ENCODE data around the gene OR9A4.

The OR9A4 gene

DNA sequence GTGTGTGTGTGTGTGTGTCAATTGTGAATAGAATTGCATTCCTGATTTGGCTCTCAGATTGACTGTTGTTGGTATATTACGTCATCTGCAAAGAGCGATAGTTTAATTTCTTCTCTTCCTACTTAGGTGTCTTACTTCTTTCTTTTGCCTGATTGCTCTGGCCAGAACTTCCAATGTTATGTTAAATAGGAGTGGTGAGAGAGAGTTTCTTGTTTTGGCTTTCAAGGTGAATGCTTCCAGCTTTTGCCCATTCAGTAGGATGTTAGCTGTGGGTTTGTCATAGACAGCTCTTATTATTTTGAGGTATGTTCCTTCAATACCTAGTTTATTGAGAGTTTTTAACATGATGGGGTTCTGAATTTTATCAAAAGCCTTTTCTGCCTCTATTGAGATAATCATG is 40.7 kb upstream of the OR9A4 start (continued):
- TF ChIP-seq ZBTB44 (tag by site-specific recombination; IDR thresholded peaks at IDR 0.05) (no peak), ZNF660 (tag by site-specific recombination; IDR thresholded peaks at IDR 0.05) (no peak), KLF10 (tag by site-specific recombination; IDR thresholded peaks at IDR 0.05) (no peak), ZBTB10 (tag by site-specific recombination; IDR thresholded peaks at IDR 0.05) (no peak), ZFP41 (tag by site-specific recombination; IDR thresholded peaks at IDR 0.05; ENCODE audit: borderline replicate concordance) (no peak)
- TF ChIP-seq, protein P1, sequence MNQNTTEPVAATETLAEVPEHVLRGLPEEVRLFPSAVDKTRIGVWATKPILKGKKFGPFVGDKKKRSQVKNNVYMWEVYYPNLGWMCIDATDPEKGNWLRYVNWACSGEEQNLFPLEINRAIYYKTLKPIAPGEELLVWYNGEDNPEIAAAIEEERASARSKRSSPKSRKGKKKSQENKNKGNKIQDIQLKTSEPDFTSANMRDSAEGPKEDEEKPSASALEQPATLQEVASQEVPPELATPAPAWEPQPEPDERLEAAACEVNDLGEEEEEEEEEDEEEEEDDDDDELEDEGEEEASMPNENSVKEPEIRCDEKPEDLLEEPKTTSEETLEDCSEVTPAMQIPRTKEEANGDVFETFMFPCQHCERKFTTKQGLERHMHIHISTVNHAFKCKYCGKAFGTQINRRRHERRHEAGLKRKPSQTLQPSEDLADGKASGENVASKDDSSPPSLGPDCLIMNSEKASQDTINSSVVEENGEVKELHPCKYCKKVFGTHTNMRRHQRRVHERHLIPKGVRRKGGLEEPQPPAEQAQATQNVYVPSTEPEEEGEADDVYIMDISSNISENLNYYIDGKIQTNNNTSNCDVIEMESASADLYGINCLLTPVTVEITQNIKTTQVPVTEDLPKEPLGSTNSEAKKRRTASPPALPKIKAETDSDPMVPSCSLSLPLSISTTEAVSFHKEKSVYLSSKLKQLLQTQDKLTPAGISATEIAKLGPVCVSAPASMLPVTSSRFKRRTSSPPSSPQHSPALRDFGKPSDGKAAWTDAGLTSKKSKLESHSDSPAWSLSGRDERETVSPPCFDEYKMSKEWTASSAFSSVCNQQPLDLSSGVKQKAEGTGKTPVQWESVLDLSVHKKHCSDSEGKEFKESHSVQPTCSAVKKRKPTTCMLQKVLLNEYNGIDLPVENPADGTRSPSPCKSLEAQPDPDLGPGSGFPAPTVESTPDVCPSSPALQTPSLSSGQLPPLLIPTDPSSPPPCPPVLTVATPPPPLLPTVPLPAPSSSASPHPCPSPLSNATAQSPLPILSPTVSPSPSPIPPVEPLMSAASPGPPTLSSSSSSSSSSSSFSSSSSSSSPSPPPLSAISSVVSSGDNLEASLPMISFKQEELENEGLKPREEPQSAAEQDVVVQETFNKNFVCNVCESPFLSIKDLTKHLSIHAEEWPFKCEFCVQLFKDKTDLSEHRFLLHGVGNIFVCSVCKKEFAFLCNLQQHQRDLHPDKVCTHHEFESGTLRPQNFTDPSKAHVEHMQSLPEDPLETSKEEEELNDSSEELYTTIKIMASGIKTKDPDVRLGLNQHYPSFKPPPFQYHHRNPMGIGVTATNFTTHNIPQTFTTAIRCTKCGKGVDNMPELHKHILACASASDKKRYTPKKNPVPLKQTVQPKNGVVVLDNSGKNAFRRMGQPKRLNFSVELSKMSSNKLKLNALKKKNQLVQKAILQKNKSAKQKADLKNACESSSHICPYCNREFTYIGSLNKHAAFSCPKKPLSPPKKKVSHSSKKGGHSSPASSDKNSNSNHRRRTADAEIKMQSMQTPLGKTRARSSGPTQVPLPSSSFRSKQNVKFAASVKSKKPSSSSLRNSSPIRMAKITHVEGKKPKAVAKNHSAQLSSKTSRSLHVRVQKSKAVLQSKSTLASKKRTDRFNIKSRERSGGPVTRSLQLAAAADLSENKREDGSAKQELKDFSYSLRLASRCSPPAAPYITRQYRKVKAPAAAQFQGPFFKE (tag by site-specific recombination; IDR thresholded peaks at IDR 0.05; ENCODE audit: borderline replicate concordance): no peak
- TF ChIP-seq, protein P2, sequence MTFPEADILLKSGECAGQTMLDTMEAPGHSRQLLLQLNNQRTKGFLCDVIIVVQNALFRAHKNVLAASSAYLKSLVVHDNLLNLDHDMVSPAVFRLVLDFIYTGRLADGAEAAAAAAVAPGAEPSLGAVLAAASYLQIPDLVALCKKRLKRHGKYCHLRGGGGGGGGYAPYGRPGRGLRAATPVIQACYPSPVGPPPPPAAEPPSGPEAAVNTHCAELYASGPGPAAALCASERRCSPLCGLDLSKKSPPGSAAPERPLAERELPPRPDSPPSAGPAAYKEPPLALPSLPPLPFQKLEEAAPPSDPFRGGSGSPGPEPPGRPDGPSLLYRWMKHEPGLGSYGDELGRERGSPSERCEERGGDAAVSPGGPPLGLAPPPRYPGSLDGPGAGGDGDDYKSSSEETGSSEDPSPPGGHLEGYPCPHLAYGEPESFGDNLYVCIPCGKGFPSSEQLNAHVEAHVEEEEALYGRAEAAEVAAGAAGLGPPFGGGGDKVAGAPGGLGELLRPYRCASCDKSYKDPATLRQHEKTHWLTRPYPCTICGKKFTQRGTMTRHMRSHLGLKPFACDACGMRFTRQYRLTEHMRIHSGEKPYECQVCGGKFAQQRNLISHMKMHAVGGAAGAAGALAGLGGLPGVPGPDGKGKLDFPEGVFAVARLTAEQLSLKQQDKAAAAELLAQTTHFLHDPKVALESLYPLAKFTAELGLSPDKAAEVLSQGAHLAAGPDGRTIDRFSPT (tag by site-specific recombination; IDR thresholded peaks at IDR 0.05): no peak

DNA sequence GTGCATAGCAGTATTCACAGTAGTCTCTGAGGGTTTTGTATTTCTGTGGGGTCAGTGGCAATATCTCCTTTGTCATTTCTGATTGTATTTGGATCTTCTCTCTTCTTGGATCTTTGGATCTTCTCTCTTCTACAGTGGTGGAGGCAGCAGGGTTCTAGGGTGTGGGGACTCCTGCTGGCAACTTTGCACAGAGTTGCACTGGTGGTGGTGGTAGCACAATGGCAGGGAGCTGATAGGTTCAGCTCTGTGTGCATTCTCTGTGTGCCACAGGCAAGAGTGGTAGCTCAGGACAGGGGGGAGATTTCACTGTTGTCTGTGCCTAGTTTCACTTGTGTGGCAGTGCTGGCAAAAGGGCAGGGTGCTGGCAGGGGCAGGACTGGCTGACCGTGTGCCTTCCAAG is 39.8 kb upstream of the OR9A4 start:
- Histone ChIP-seq H3K27ac (ENCODE audit: extremely low read depth, low read depth, low read length) (no peak overlapping the region), H3K4me3 (ENCODE audit: low read depth, low read length) (no peak overlapping the region), H3K9me3 (ENCODE audit: control insufficient read depth, insufficient read depth, low read depth, low read length) (no peaks in the 10 kb centered on the region), H3K36me3 (ENCODE audit: control insufficient read depth in 2 of 2, insufficient read depth in 1 of 2, low read length in 2 of 2) (no peaks in the 10 kb centered on the region), H3K4me1 (ENCODE audit: control insufficient read depth, insufficient read depth, low read length) (no peaks in the 10 kb centered on the region)
- ChIA-PET CTCF (no interaction called here), POLR2A (no interaction called here)
- TF ChIP-seq OSR2 (tag by site-specific recombination; IDR thresholded peaks at IDR 0.05) (no peak), ZBTB11 (tag by site-specific recombination; conservative IDR thresholded peaks at IDR 0.05; ENCODE audit: low read depth) (no peak), GLI4 (tag by site-specific recombination; IDR thresholded peaks at IDR 0.05) (no peak), TCF7L2 (IDR thresholded peaks at IDR 0.05; ENCODE audit: borderline replicate concordance, low read depth, low read length) (no peak), TRIM28 (IDR thresholded peaks at IDR 0.05; ENCODE audit: borderline replicate concordance, low read length) (no peak), ZXDB (tag by site-specific recombination; IDR thresholded peaks at IDR 0.05) (no peak)

Measured in HEK293 (cell line).